ENCODE results near the gene KRT40. TPM values are rescaled to one million over a fixed set of nuclear protein-coding genes. Genes with fewer than 3 reads are reported as not detected.

Gene KRT40
- total and polyA plus RNA-seq, 2 of the 8 experiments (the other 6 are each of a cell fraction or from before 2014, with no cell fraction given), result not detected

GRCh38 chr17:41001795-41002194 lies 17.7 kb upstream of the KRT40 start:
- Histone ChIP-seq H3K4me1 (replicated peaks in 1 of 4; ENCODE audit: control insufficient read depth in 3 of 4, insufficient read depth in 4 of 4, low read length in 3 of 4) (no peaks in the 10 kb centered on the region; a peak in 1 of 7 replicates), H3K9me3 (ENCODE audit: insufficient read depth in 2 of 2, low read depth in 1 of 2, low read length in 1 of 2) (no peaks in the 10 kb centered on the region), H4K20me1 (replicated peaks in 1 of 2; ENCODE audit: control insufficient read depth in 1 of 2, insufficient read depth in 2 of 2, low read length in 2 of 2) (no peaks in the 10 kb centered on the region), H3K4me2 (ENCODE audit: insufficient read depth in 1 of 2, low read depth in 2 of 2, low read length in 2 of 2) (no peak overlapping the region), H3K27me3 (replicated peaks in 1 of 4; ENCODE audit: control insufficient read depth in 3 of 4, extremely low read depth in 1 of 4, insufficient read depth in 3 of 4, low read length in 3 of 4) (no peaks in the 10 kb centered on the region), H3K36me3 (ENCODE audit: control insufficient read depth in 2 of 4, insufficient read depth in 4 of 4, low read length in 3 of 4) (no peaks in the 10 kb centered on the region), H3K4ac (replicated peaks; ENCODE audit: insufficient read length, low read depth, low read length) (no peak overlapping the region), H3K23me2 (ENCODE audit: low read depth, low read length) (no peaks in the 10 kb centered on the region), H2AFZ (ENCODE audit: low read length) (no peak overlapping the region), H3K79me1 (ENCODE audit: low read depth, low read length) (no peaks in the 10 kb centered on the region), H2BK120ac (replicated peaks; ENCODE audit: low read depth, low read length) (no peak overlapping the region), H2BK5ac (ENCODE audit: low read depth, low read length) (no peak overlapping the region), H3K56ac (replicated peaks; ENCODE audit: insufficient read length, low read depth, low read length) (no peak overlapping the region), H2BK20ac (ENCODE audit: low read length) (no peak overlapping the region), H2BK12ac (ENCODE audit: low read depth, low read length) (no peak overlapping the region), H3K18ac (ENCODE audit: extremely low read depth, low read length) (no peak overlapping the region), H3K79me2 (ENCODE audit: control insufficient read depth in 1 of 2, insufficient read depth in 2 of 2, low read length in 2 of 2) (no peaks in the 10 kb centered on the region), H3K23ac (ENCODE audit: insufficient read length) (no peak overlapping the region), H4K91ac (replicated peaks; ENCODE audit: insufficient read length, low read length) (no peak overlapping the region), H3K14ac (ENCODE audit: insufficient read length) (no peak overlapping the region), H3K27ac (ENCODE audit: low read depth, low read length) (no peak overlapping the region), H4K8ac (ENCODE audit: extremely low read depth, insufficient read depth, low read length) (no peak overlapping the region), H2AK5ac (ENCODE audit: low read depth, low read length) (no peak overlapping the region), H3K4me3 (ENCODE audit: extremely low read depth in 1 of 4, insufficient read depth in 2 of 4, low read depth in 3 of 4, low read length in 4 of 4) (no peak overlapping the region), H3K9ac (replicated peaks in 1 of 4; ENCODE audit: extremely low read depth in 1 of 4, low read depth in 3 of 4, low read length in 3 of 4) (no peak overlapping the region), H2BK15ac (ENCODE audit: low read length) (no peak overlapping the region), H4K5ac (ENCODE audit: insufficient read length, low read depth, low read length) (no peak overlapping the region)
- FAIRE-seq, result no peak
- ChIA-PET CTCF (ENCODE audit: partially characterized antibody) (interaction anchor here (1.0 kb wide), 1 partner anchor 38 kb away, joined by 3 read pairs; no protein-coding TSS in a partner anchor), POLR2A (ENCODE audit: partially characterized antibody) (no interaction called here)
- 91% methylated on average over 4 of the region's 4 CpGs; no CpG with 5 or more reads in 1 of the 2 experiments for WGBS, 2 experiments (ENCODE audit: extremely low coverage in 1 of 2, insufficient coverage in 1 of 2, insufficient read length in 1 of 2, insufficient replicate concordance in 2 of 2, low coverage in 1 of 2, low lambda C conversion rate in 2 of 2, missing lambda C conversion rate in 1 of 2)
- DNase-seq (ENCODE audit: low read depth in 1 of 2, low spot score in 2 of 2), result no peak
- TF ChIP-seq KDM4A (IDR thresholded peaks at IDR 0.05; ENCODE audit: low read depth, low read length, severe bottlenecking) (no peak), CBX8 (IDR thresholded peaks at IDR 0.05; ENCODE audit: borderline replicate concordance, low read depth, low read length) (no peak), EP300 (IDR thresholded peaks at IDR 0.05; ENCODE audit: borderline replicate concordance in 1 of 2, low read depth in 2 of 2, low read length in 2 of 2) (no peak), FOSL1 (IDR thresholded peaks at IDR 0.05; ENCODE audit: insufficient read depth, low read depth, low read length) (no peak), CHD2 (IDR thresholded peaks at IDR 0.05; ENCODE audit: low read length) (no peak), RFX5 (IDR thresholded peaks at IDR 0.05; ENCODE audit: borderline replicate concordance, low read depth, low read length) (no peak), CTCF (IDR thresholded peaks at IDR 0.05; ENCODE audit: control extremely low read depth in 1 of 3, insufficient read depth in 1 of 3, low read depth in 1 of 3, low read length in 3 of 3) (no peak), SAP30 (IDR thresholded peaks at IDR 0.05; ENCODE audit: insufficient read depth, insufficient replicate concordance, low read length) (no peak), TCF12 (IDR thresholded peaks at IDR 0.05; ENCODE audit: low read depth, low read length) (no peak), NANOG (IDR thresholded peaks at IDR 0.05; ENCODE audit: insufficient read depth, low read depth, low read length, poor library complexity, severe bottlenecking) (no peak), TAF7 (optimal IDR thresholded peaks at IDR 0.05; ENCODE audit: borderline replicate concordance, low read depth, low read length) (no peak), CREB1 (IDR thresholded peaks at IDR 0.05) (no peak)

Data from H1 (cell line).